ENCODE data around the gene NDUFS5. TPM values are rescaled to one million over a fixed set of nuclear protein-coding genes. Genes with fewer than 3 reads are reported as not detected.

NDUFS5 gene
- total and polyA plus RNA-seq, 2 donors: 368 to 552 TPM

Other genes starting within 250 kb of the NDUFS5 start
- gene RRAGC, start 166.6 kb upstream of the NDUFS5 start, total RNA-seq: 29.2 TPM
- 25.3 TPM for gene RRAGC, start 166.6 kb upstream of the NDUFS5 start, polyA plus RNA-seq
- gene MYCBP, start 153.0 kb upstream of the NDUFS5 start, total RNA-seq: 17.2 TPM
- 14.3 TPM for gene MYCBP, start 153.0 kb upstream of the NDUFS5 start, polyA plus RNA-seq
- gene GJA9, start 144.8 kb upstream of the NDUFS5 start, total RNA-seq: 0.16 TPM
- not detected for gene GJA9, start 144.8 kb upstream of the NDUFS5 start, polyA plus RNA-seq
- 6.3 TPM for gene RHBDL2, start 84.5 kb upstream of the NDUFS5 start, total RNA-seq
- gene RHBDL2, start 84.5 kb upstream of the NDUFS5 start, polyA plus RNA-seq: 2.9 TPM
- 35.2 TPM for gene AKIRIN1, start 35.1 kb upstream of the NDUFS5 start, total RNA-seq
- 39.1 TPM for gene AKIRIN1, start 35.1 kb upstream of the NDUFS5 start, polyA plus RNA-seq
- gene MACF1, start 178.3 kb downstream of the NDUFS5 start, total RNA-seq: 476 TPM
- gene MACF1, start 178.3 kb downstream of the NDUFS5 start, polyA plus RNA-seq: 93.0 TPM

All from urinary bladder (tissue), 2 donors.